GM12892 (cell line): Measurements from ENCODE around the gene SLC44A1.

Experiments
- POLR2A ChIP-seq: IDR thresholded peaks from 2 replicates; pipeline ENCODE4 v1.6.1; 2011; ENCODE audit warnings: low read depth, low read length, control low read depth
- POLR2AphosphoS5 ChIP-seq: IDR thresholded peaks from 2 replicates; pipeline ENCODE4 v1.6.1; 2011; ENCODE audit warnings: low read depth, low read length, control low read depth
- TAF1 ChIP-seq: IDR thresholded peaks from 2 replicates; pipeline ENCODE4 v1.6.1; 2011; ENCODE audit warnings: low read depth, mild to moderate bottlenecking, control low read depth, low read length, borderline replicate concordance

DNA sequence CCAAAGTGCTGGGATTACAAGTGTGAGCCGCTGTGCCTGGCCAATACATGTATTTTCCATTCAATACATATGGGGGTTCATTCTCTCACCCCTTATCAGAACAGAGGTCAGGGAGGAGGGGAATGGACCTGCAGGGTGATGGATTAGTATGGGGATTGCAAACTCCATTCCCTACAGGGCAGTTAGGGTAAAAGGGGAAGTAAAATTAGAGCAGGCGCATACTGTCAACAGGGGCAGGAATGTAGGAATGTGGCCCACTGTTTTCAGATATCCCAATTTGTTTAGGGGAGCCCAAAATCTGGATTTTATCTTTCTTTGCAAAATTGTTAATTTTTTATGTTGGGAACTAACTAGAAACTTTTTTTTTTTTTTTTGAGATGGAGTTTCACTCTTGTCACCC lies 46.4 kb upstream of the SLC44A1 start:
- no peak for TF ChIP-seq POLR2A
- no peak for TF ChIP-seq POLR2AphosphoS5
- TF ChIP-seq TAF1, result no peak
